Measurements from ENCODE around the gene CIB4.
"Not testable (repeated sequence)": the region's sequence is repeated elsewhere in the genome, so short reads cannot be mapped to it uniquely, and the experiment has no call there.

CIB4 gene

DNA sequence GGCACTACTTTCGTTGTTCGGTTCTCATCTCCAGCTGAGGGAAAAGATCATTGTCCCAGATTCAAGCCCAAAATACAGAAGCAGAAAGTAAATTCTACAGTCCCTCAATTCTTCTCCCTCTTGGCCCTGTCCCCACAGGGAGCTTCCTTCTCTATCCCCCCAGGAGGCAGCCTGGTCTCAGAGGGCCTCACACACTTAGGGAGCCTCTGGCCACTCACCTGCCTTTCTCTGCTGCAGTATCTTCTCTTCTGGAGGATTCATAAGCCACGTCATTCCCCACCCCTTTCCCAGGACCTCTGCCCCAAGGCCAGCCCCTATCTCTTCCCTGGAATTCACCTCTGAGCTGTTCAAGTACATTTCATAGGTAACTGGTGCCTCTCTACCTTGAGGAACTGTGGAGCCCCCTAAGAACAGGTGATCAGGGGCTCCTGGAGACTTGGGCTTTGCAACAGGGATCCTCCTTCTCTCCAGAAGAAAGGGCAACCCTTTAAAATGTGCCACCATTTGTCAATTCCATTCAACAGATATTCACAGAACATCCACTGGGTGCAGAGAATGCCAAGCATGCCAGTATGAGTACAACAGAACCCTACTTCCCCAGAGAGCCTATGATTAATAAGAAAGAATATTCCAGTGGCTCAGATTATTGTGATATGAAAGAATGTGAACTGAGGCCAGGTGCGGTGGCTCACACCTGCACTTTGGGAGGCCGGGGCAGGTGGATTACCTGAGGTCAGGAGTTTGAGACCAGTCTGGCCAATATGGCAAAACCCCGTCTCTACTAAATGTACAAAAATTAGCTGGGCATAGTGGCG is 72.9 kb downstream of the CIB4 start:
- no peak for DNase-seq (ENCODE audit: low spot score)

DNA sequence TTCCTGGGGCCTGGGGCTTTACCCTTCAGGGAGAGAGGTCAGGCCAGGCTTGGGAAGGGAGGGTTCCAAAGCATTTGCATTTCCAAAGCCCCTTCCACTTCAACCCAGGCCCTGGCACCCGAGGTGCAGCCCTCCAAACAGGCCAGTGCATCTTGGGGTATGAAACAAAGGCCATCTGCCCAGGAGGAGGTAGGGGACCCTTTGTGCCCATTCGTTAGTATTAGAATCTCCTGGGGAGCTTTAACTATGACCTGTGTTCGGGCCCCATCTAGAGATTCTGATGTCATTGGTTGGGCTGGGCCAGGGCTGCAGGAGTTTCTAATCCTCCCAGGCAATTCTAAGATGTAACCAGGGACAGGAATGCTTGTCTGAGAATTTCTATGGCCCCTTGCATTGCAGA is 73.6 kb downstream of the CIB4 start:
- DNase-seq (ENCODE audit: low spot score): no peak

DNA sequence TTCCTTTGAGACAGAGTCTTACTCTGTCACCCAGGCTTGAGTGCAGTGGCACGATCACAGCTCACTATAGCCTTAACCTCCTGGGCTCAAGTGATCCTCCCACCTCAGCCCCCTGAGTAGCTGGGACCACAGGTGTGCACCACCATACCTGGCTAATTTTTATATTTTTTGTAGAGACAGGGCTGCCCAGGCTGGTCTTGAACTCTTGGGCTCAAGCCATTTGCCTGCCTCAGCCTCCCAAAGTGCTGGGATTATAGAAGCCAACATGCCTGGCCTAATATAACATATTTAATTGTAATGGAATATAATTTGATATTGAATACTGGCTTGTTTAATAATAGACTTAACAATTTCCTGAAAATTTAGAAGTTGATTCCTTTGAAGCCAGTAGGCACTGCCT is 74.4 kb downstream of the CIB4 start:
- DNase-seq (ENCODE audit: low spot score): not testable (repeated sequence)

DNA sequence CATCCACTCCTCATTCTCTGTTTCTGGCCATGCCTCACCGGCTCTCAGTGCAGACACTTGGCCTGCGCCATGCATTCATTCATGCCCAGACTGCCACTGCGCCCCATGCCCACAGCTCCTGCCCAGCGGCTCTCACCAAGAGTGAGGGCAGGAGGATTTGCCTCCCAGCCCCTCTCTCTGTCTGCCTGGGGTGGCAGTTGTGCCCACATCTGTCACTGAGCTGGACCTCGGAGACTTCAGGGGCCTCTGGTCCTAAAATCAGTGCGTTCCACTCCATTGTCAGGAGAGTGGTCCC is 75.1 kb downstream of the CIB4 start:
- DNase-seq (ENCODE audit: low spot score): no peak

DNA sequence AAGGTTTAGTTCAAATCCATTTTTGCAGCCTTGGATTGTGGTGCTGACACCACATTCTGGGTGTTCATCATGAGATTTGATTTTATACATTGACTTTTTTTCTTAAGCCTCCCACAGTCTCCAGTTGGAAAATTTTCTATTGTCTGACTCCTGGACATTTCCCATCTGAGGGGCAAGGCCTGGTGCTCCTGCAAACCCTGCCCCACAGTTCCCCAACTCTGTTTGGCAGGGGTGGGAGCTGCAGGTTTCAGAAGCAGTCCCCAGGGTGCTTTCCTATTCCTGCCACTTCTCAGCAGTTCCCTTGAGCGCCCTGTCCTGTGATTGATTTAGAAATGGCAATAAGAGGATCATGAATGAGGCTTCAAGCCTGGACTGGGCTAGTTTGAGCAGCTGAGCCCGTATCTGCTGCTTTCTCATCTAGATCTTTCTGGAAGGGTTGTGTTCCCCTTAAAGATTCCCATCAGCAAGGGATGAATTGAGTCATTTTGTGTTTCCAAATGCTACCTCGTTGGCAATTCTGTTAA is 77.0 kb downstream of the CIB4 start:
- no peak for DNase-seq (ENCODE audit: low spot score)

DNA sequence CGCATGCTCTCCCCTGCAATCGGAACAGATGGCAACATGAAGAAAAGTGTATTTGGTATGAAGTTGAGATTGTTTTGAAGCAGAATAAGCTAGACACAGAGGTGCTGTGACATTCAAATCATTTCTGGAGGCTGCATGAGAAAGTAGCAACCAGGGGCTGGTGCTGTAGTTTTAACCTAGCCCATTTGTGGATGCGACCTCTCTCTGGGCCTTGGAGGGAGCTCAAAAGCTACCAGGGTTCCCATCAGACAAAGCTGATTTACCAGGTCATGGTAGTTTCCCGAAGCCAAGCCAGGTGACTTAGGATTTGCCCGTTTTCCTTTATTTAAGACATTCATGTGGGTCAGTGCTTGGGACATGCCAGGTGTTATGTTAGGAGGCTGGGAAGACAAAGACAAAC is 77.5 kb downstream of the CIB4 start:
- no peak for DNase-seq (ENCODE audit: low spot score)

DNA sequence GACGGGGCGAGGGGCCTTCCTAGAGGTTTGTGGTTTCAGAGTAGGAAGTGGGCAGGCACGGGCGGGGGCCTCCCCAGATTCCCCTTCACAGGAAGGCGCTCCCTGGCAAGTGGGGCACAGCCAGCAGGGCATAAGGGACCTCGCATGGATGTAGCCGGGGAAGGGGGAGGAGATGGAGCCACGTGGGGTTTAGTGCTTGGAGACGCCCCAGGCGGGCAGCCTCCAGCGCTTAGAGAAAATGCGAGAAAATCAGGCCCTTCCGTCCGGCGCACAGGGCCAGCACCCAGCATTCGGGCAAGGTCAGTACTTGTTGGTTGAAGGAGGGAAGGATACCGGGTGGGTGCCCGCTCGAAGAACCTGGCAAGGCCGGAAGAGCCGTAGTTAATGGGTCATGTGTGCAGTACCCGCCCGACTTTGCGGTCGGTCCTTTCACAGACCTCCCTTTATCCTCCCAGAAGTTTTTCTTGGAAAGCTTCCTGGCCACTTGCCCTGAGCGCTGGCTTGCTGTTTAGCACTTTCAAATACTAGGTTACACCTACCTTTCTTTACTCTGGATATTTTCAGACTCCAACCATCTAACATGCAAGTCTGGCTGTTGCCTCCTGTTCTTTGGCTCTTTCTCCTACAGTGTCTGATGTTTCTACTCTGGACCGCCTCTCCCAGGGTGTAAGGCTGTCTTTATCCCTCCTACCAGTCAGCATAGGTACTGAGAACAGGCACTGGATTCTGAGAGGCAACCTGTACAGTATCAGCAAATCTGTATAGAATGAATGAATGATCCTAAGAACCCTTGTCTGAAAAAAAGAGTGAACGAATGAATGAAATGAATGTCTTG is 78.1 kb downstream of the CIB4 start:
- no peak for DNase-seq (ENCODE audit: low spot score)

- peak; percentile 38 for DNase-seq (ENCODE audit: low spot score)
These were observed 79.0 kb downstream of the CIB4 start for GRCh38 chr2:26561918-26562810.

DNA sequence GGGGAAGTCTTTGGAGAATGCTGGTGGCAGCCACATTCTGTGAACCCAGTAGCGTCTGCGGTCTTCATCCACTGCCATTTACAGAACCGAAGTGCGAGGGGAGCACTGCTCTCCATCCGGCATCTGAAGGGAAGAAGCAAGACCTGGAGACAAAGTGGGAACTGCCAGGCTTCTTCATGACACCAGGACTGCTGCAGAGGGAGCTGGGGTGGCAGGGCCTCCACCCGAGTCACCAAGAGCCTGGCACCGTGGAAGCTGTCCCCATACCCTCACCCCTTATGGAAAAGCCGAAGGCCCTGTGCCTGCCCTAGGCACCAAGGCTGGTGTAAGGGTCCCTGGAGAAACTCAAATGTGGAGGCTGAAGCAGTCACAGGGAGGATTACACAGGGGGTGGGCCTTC is 79.8 kb downstream of the CIB4 start:
- no peak for DNase-seq (ENCODE audit: low spot score)

- no peak for DNase-seq (ENCODE audit: low spot score)
These were observed 80.3 kb downstream of the CIB4 start for GRCh38 chr2:26560892-26561291.

DNA sequence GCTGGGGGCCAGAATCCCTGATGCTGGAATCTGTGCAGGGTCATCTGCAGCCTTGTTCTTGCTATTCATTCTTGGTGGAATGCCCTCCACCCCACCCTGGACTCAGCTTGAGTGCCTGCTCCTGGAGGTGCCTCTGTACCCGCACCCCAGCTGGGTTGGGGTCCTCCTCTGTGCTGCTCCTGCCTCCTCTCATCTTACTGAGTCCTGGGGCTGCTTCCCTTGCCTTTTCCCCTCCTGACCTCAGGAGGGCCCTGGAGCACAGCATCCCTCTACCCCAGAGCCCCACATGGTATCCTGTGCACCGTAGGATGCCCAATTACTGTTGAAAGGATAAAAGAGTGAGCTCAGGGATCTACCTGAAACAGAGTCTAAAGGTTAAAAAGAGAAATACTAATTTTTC is 81.6 kb downstream of the CIB4 start:
- no peak for DNase-seq (ENCODE audit: low spot score)

DNA sequence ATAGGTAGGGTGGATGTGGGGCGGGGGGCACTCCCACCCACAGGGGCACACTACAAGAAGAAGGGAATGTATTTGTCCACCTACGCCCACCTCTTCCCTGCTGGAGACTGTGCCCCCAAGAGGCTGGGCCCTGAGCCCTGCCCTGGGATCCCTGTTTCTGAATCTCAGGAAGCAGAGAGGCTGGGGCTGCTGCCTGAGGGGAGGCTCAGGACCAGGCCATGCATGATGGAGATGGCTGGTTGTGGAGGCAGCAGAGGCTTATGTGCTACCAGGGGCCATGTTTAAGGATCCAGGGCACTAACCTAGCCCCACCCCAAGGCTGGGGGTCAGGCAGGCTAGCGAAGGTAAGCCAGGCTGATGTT is 82.1 kb downstream of the CIB4 start:
- no peak for DNase-seq (ENCODE audit: low spot score)

DNA sequence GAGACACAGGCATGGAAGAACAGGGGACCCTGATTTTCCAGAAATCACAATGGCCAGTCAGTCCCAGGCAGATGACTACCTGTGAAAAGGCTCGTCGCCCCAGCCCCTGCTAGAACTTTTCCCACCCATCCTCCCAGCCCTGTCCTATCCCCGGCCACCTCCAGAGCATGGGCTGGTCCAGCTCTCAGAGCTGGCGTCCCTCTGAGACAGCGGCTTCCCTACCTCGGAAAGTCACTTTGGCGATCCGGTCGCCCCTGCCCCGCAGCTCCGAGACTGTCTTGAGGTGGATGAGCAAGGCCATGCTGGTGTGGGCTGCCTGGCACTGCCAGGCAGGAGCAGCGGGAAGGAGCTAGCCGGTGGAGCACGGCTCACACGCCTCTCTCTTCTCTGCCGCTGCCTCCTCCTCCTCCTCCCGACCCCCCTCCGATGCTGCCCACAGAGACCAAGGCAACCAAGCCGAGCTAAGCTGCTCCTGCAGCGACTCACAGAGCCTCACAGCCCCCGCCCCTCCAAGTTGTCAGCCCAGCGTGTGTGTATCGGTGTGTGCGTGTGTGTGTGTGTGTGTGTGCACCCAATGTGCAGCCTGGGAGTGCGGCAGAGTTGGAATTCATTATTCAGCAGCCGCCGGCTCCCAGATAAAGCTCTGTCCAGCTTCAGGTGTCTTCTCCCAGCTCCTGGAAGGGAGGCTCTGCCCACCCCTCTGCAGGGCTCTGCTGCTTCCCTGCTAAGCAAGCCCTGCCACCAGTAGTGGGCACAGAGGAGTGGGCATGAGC is 82.7 kb downstream of the CIB4 start:
- no peak for DNase-seq (ENCODE audit: low spot score)

- DNase-seq (ENCODE audit: low spot score): no peak
These were observed 83.8 kb downstream of the CIB4 start for GRCh38 chr2:26557244-26557925.

GRCh38 chr2:26556309-26557243 is 84.6 kb downstream of the CIB4 start:
- no peak for DNase-seq (ENCODE audit: low spot score)

- DNase-seq (ENCODE audit: low spot score): no peak
These were observed 85.7 kb downstream of the CIB4 start for GRCh38 chr2:26555246-26556133.

DNA sequence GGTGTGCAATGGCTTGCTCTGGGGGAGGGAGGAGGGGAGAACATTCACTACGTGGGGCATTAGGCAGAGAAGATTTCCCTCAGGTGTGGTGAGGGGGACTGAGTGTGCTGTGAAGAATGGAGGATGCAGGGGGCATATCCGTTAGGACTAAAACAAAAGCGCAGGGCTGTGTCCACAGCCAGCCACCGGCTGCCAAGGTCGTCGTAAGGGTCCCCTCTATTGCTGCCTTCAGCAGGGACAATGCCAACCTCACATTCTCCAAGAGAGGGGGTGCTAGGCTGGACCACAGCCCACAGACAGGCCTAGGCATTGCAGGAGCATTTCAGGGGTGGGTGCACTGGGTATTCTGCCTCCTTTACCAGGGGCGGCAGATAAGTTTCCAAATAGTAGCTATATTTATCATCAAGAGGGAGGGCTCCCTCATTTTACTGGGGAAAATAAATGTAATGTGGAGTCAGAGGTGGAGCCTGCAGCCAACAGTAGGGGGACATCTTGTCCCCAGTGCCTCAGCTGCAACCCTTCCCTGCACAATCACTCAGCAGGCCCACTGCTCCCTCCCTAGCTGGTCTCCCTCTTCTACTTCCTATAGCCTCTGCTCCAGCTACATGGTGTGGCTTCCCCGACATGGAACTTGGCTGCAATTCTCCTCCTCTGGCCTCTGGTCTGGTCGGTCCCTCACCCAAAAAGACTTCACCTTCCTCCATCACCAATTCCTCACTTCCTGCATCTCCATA is 88.4 kb downstream of the CIB4 start:
- DNase-seq (ENCODE audit: low spot score): no peak
